ENCODE results near the gene MIXL1.
"Not testable (repeated sequence)": the region's sequence is repeated elsewhere in the genome, so short reads cannot be mapped to it uniquely, and the experiment has no call there.

The MIXL1 gene

GRCh38 chr1:226223157-226223785 is at the start of gene MIXL1:
MIXL1 (plus strand) TSS chr1:226223664; CDS start chr1:226223682, 18 bp downstream.
- peak in 1 of 2 experiments; percentile 19 for DNase-seq

- no peak for DNase-seq
These were observed 46.6 kb upstream of the MIXL1 start for GRCh38 chr1:226176870-226177269.

- DNase-seq: no peak
These were observed 41.3 kb upstream of the MIXL1 start for GRCh38 chr1:226181996-226182714.

GRCh38 chr1:226185141-226186036 is 38.1 kb upstream of the MIXL1 start:
- no peak for DNase-seq

GRCh38 chr1:226186124-226187018 is 37.1 kb upstream of the MIXL1 start, which contains the start of gene ACBD3:
ACBD3 (minus strand) TSS chr1:226186741; CDS start chr1:226186675, 66 bp downstream.
- peak; percentile 57 to 82 for DNase-seq

- DNase-seq: no peak
These were observed 36.5 kb upstream of the MIXL1 start for GRCh38 chr1:226187019-226187322.

GRCh38 chr1:226187380-226187779 is 36.1 kb upstream of the MIXL1 start:
- DNase-seq: no peak

- DNase-seq: peak; percentile 37 to 86
These were observed 28.3 kb upstream of the MIXL1 start for GRCh38 chr1:226195144-226195543.

GRCh38 chr1:226199971-226200370 is 23.5 kb upstream of the MIXL1 start:
- DNase-seq: no peak

GRCh38 chr1:226201029-226201593 is 22.4 kb upstream of the MIXL1 start:
- peak in 1 of 2 experiments; percentile 43 for DNase-seq

GRCh38 chr1:226202246-226202645 is 21.2 kb upstream of the MIXL1 start:
- DNase-seq: no peak

GRCh38 chr1:226202666-226203065 is 20.8 kb upstream of the MIXL1 start:
- not testable (repeated sequence) for DNase-seq

GRCh38 chr1:226203240-226203639 is 20.2 kb upstream of the MIXL1 start:
- no peak for DNase-seq

GRCh38 chr1:226203655-226204054 is 19.8 kb upstream of the MIXL1 start:
- DNase-seq: no peak

GRCh38 chr1:226204198-226204597 is 19.3 kb upstream of the MIXL1 start:
- DNase-seq: no peak

GRCh38 chr1:226207048-226207447 is 16.4 kb upstream of the MIXL1 start:
- DNase-seq: no peak

- DNase-seq: peak; percentile 86 to 88
These were observed 14.0 kb upstream of the MIXL1 start for GRCh38 chr1:226209307-226210059.

GRCh38 chr1:226210571-226211176 is 12.8 kb upstream of the MIXL1 start:
- peak in 1 of 2 experiments; percentile 12 for DNase-seq

- peak in 1 of 2 experiments; percentile 29 for DNase-seq
These were observed 12.2 kb upstream of the MIXL1 start for GRCh38 chr1:226211181-226211821.

- no peak for DNase-seq
These were observed 10.9 kb upstream of the MIXL1 start for GRCh38 chr1:226212545-226212944.
